Activated CD4-positive, alpha-beta T cell treated with anti-CD3 and anti-CD28 coated beads for 36 hours (primary cell): Measurements from ENCODE around the gene C19orf85. TPM values are rescaled to one million over a fixed set of nuclear protein-coding genes. Genes with fewer than 3 reads are reported as not detected.
A peak's percentile ranks its signal among the peaks of the same experiment; 100 is the strongest.

Source experiments
- ATAC-seq: fragments of 200-7000 bp; cut with Tn5 transposase; one replicate; pipeline ENCODE4 v1.10.0; 2021; ENCODE audit warnings: mild to moderate bottlenecking, moderate library complexity
- CTCF ChIA-PET: fragments of 350-600 bp; sonication (Branson Sonifier 250); formaldehyde crosslinking; loops from one replicate; lab custom pipeline; 2021; ENCODE audit warnings: antibody characterized with exemption; lab: Charles Lee
- POLR2A ChIA-PET: fragments of 350-600 bp; sonication (Branson Sonifier 250); formaldehyde crosslinking; loops from one replicate; lab custom pipeline; 2021; ENCODE audit warnings: antibody characterized with exemption, inconsistent platforms; lab: Charles Lee
- DNase-seq: peaks from one replicate; pipeline ENCODE4 v3.0.0-alpha.2; 2020
- H3K27ac Mint-ChIP-seq: one replicate; pipeline ENCODE4 v1.8.0; 2021; ENCODE audit warnings: mixed read lengths
- H3K27me3 Mint-ChIP-seq: one replicate; pipeline ENCODE4 v1.8.0; 2021; ENCODE audit warnings: mixed read lengths
- H3K36me3 Mint-ChIP-seq: one replicate; pipeline ENCODE4 v1.8.0; 2021; ENCODE audit warnings: low read depth, mixed read lengths
- H3K4me1 Mint-ChIP-seq: one replicate; pipeline ENCODE4 v1.8.0; 2021; ENCODE audit warnings: mixed read lengths
- H3K4me3 Mint-ChIP-seq: one replicate; pipeline ENCODE4 v1.8.0; 2021; ENCODE audit warnings: mild to moderate bottlenecking, moderate library complexity, mixed read lengths
- H3K9me3 Mint-ChIP-seq: one replicate; pipeline ENCODE4 v1.8.0; 2021; ENCODE audit warnings: low read depth, mixed read lengths
- intact Hi-C, 2 experiments: fragments of 100-400 bp; cut with DNase I in 1 of 2; cut with micrococcal nuclease in 1 of 2; formaldehyde crosslinking; loops; one replicate each; pipeline versions ENCODE4 v1.14.2 to v1.15.1; 2022 to 2024; cut with DNase I, micrococcal nuclease
- total RNA-seq, 2 experiments: library from RNA; stranded (reverse); gene quantifications; one replicate each; pipeline ENCODE4 v1.2.3, GENCODE V29; 2021

C19orf85 gene
- not detected for total RNA-seq

- Mint-ChIP-seq H3K36me3 (no peaks in the 10 kb centered on the region), H3K27ac (no peak within 1 kb of the TSS), H3K4me1 (peaks cover 17% of the 10 kb centered on the region), H3K4me3 (no peak within 1 kb of the TSS), H3K27me3 (no peaks in the 10 kb centered on the region), H3K9me3 (no peaks in the 10 kb centered on the region)
- no peak for ATAC-seq
- ChIA-PET CTCF (no interaction called here), POLR2A (no interaction called here)
- no peak for DNase-seq
- intact Hi-C loops: loop anchor here in 1 of 2 experiments (5.0 kb wide), 2 partner anchors 127 to 168 kb away; partner anchors contain the start of gene KMT5C
Observed at GRCh38 chr19:55464662-55465054, at the start of gene C19orf85. Gene C19orf85, minus strand, starts transcription at chr19:55464751. Its CDS starts 197 bp downstream, at chr19:55464554.

GRCh38 chr19:55508120-55508519 is 43.6 kb upstream of the C19orf85 start:
- no peak overlapping the region for H3K27ac Mint-ChIP-seq
- H3K4me1 Mint-ChIP-seq: peaks cover 8% of the 10 kb centered on the region
- ChIA-PET CTCF (interaction anchor here (1.0 to 2.2 kb wide), 3 partner anchors 32 to 124 kb away, joined by 3 to 10 read pairs (median 10); partner anchors contain the start of gene ZNF628), POLR2A (interaction anchor here (0.6 to 0.8 kb wide), 2 partner anchors 18 to 106 kb away, joined by 3 read pairs; no protein-coding TSS in a partner anchor)
- intact Hi-C loops: loop anchor here in 1 of 2 experiments (10.0 kb wide), 1 partner anchor 363 kb away; the partner anchor contains the start of gene TNNT1
- peaks cover 2% of the 10 kb centered on the region for H3K9me3 Mint-ChIP-seq
- H3K27me3 Mint-ChIP-seq: peaks cover 8% of the 10 kb centered on the region
- no peak overlapping the region for H3K4me3 Mint-ChIP-seq
- DNase-seq (no peak), ATAC-seq (no peak)
- peaks cover 3% of the 10 kb centered on the region for H3K36me3 Mint-ChIP-seq

- Mint-ChIP-seq H3K27ac (no peak overlapping the region), H3K9me3 (peaks cover 3% of the 10 kb centered on the region), H3K4me1 (peaks cover 19% of the 10 kb centered on the region), H3K36me3 (peaks cover 3% of the 10 kb centered on the region), H3K27me3 (peaks cover 2% of the 10 kb centered on the region), H3K4me3 (no peak overlapping the region)
- no peak for ATAC-seq
- POLR2A ChIA-PET: interaction anchor here (0.7 kb wide), 1 partner anchor 245 kb away, joined by 3 read pairs; no protein-coding TSS in a partner anchor
- CTCF ChIA-PET: interaction anchor here (0.8 to 2.4 kb wide), 11 partner anchors 8 to 364 kb away, joined by 3 to 30 read pairs (median 8); partner anchors contain the start of gene ISOC2
- intact Hi-C loops: loop anchor here (1.0 to 10.0 kb wide), 5 partner anchors 38 to 364 kb away; partner anchors contain the start of genes TNNT1 (in 1 of the 2) and ZNF784 (in 1 of the 2)
- no peak for DNase-seq
Observed at GRCh38 chr19:55504981-55505380, 40.4 kb upstream of the C19orf85 start.

GRCh38 chr19:55504252-55504603 is 39.7 kb upstream of the C19orf85 start:
- H3K36me3 Mint-ChIP-seq: peaks cover 3% of the 10 kb centered on the region

GRCh38 chr19:55503502-55504251 is 39.1 kb upstream of the C19orf85 start:
- Mint-ChIP-seq H3K27me3 (no peaks in the 10 kb centered on the region), H3K36me3 (peaks cover 3% of the 10 kb centered on the region), H3K27ac (peak overlapping the region; percentile 67), H3K9me3 (peaks cover 3% of the 10 kb centered on the region), H3K4me1 (peaks cover 19% of the 10 kb centered on the region), H3K4me3 (peak overlapping the region; percentile 65)
- peak; percentile 97 for ATAC-seq
- intact Hi-C loops: loop anchor here (1.0 to 10.0 kb wide), 9 partner anchors 27 to 362 kb away; partner anchors contain the start of genes ZNF628 (in 2 of the 2), ISOC2 (in 1 of the 2), TNNT1 (in 1 of the 2) and ZNF784 (in 1 of the 2)
- ChIA-PET POLR2A (interaction anchor here (0.6 to 1.3 kb wide), 6 partner anchors 19 to 291 kb away, joined by 3 to 5 read pairs (median 3); partner anchors contain the start of genes FIZ1 and NAT14), CTCF (interaction anchor here (0.6 to 2.4 kb wide), 38 partner anchors 9 to 1030 kb away, joined by 3 to 30 read pairs (median 4); partner anchors contain the start of genes ISOC2, NAT14, PPP6R1 and UBE2S)
- DNase-seq: peak; percentile 96

More at GRCh38 chr19:55504252-55504603, 39.7 kb upstream of the C19orf85 start:
- intact Hi-C loops: loop anchor here (1.0 to 10.0 kb wide), 5 partner anchors 37 to 363 kb away; partner anchors contain the start of genes TNNT1 (in 1 of the 2) and ZNF784 (in 1 of the 2)
- no peak for ATAC-seq
- Mint-ChIP-seq H3K9me3 (peaks cover 3% of the 10 kb centered on the region), H3K27ac (no peak overlapping the region), H3K4me1 (peaks cover 19% of the 10 kb centered on the region), H3K4me3 (peak overlapping the region; percentile 65), H3K27me3 (peaks cover under 1% of the 10 kb centered on the region)
- POLR2A ChIA-PET: interaction anchor here (0.6 to 1.3 kb wide), 7 partner anchors 19 to 291 kb away, joined by 3 to 5 read pairs (median 3); partner anchors contain the start of genes FIZ1 and NAT14
- CTCF ChIA-PET: interaction anchor here (0.6 to 2.4 kb wide), 34 partner anchors 8 to 1030 kb away, joined by 3 to 30 read pairs (median 4); partner anchors contain the start of genes ISOC2, NAT14, PPP6R1 and UBE2S
- DNase-seq: no peak

- peak overlapping the region; percentile 67 for H3K27ac Mint-ChIP-seq
- H3K4me3 Mint-ChIP-seq: peak overlapping the region; percentile 65
- CTCF ChIA-PET: interaction anchor here (0.6 to 2.4 kb wide), 18 partner anchors 9 to 417 kb away, joined by 3 to 30 read pairs (median 4); partner anchors contain the start of gene ZNF628
- H3K9me3 Mint-ChIP-seq: peaks cover 3% of the 10 kb centered on the region
- ATAC-seq: no peak
- H3K27me3 Mint-ChIP-seq: no peaks in the 10 kb centered on the region
- POLR2A ChIA-PET: no interaction called here
- intact Hi-C loops: loop anchor here (1.0 to 10.0 kb wide), 6 partner anchors 27 to 358 kb away; partner anchors contain the start of genes ZNF628 (in 2 of the 2), ISOC2 (in 1 of the 2) and TNNT1 (in 1 of the 2)
- peaks cover 3% of the 10 kb centered on the region for H3K36me3 Mint-ChIP-seq
- DNase-seq: no peak
- H3K4me1 Mint-ChIP-seq: peaks cover 19% of the 10 kb centered on the region
Observed at GRCh38 chr19:55503157-55503501, 38.6 kb upstream of the C19orf85 start.

GRCh38 chr19:55502197-55502952 is 37.8 kb upstream of the C19orf85 start:
- CTCF ChIA-PET: interaction anchor here (0.6 to 0.7 kb wide), 2 partner anchors 83 to 289 kb away, joined by 3 read pairs; no protein-coding TSS in a partner anchor
- H3K4me3 Mint-ChIP-seq: peak overlapping the region; percentile 18
- peak overlapping the region; percentile 49 for H3K27ac Mint-ChIP-seq
- peaks cover 3% of the 10 kb centered on the region for H3K36me3 Mint-ChIP-seq
- intact Hi-C loops: loop anchor here (2.0 to 10.0 kb wide), 2 partner anchors 42 to 358 kb away; partner anchors contain the start of genes ISOC2 (in 1 of the 2) and TNNT1 (in 1 of the 2)
- ATAC-seq: no peak
- peaks cover 3% of the 10 kb centered on the region for H3K9me3 Mint-ChIP-seq
- H3K4me1 Mint-ChIP-seq: peaks cover 19% of the 10 kb centered on the region
- DNase-seq: no peak
- POLR2A ChIA-PET: interaction anchor here (0.6 kb wide), 1 partner anchor 214 kb away, joined by 5 read pairs; no protein-coding TSS in a partner anchor
- no peaks in the 10 kb centered on the region for H3K27me3 Mint-ChIP-seq

- Mint-ChIP-seq H3K27me3 (no peaks in the 10 kb centered on the region), H3K4me3 (no peak overlapping the region), H3K9me3 (peaks cover 3% of the 10 kb centered on the region), H3K36me3 (peaks cover 3% of the 10 kb centered on the region), H3K4me1 (peaks cover 19% of the 10 kb centered on the region), H3K27ac (no peak overlapping the region)
- intact Hi-C loops: loop anchor here in 1 of 2 experiments (10.0 kb wide), 1 partner anchor 356 kb away; the partner anchor contains the start of gene TNNT1
- no peak for DNase-seq
- ChIA-PET CTCF (interaction anchor here (0.6 to 1.0 kb wide), 3 partner anchors 33 to 202 kb away, joined by 3 to 4 read pairs (median 3); no protein-coding TSS in a partner anchor), POLR2A (no interaction called here)
- ATAC-seq: no peak
Observed at GRCh38 chr19:55500368-55500952, 35.9 kb upstream of the C19orf85 start.

GRCh38 chr19:55498246-55498840 is 33.8 kb upstream of the C19orf85 start:
- Mint-ChIP-seq H3K4me3 (no peak overlapping the region), H3K36me3 (peaks cover 2% of the 10 kb centered on the region), H3K4me1 (peaks cover 13% of the 10 kb centered on the region), H3K9me3 (peaks cover 3% of the 10 kb centered on the region), H3K27me3 (no peaks in the 10 kb centered on the region), H3K27ac (no peak overlapping the region)
- ATAC-seq: no peak
- DNase-seq: no peak
- intact Hi-C loops: no loop called here
- ChIA-PET POLR2A (interaction anchor here (0.7 to 1.2 kb wide), 2 partner anchors 13 to 241 kb away, joined by 3 to 6 read pairs; no protein-coding TSS in a partner anchor), CTCF (interaction anchor here (0.7 to 1.7 kb wide), 2 partner anchors 31 to 76 kb away, joined by 3 to 5 read pairs; no protein-coding TSS in a partner anchor)
